Measurements from ENCODE around the gene UBE3A. TPM values are rescaled to one million over a fixed set of nuclear protein-coding genes. Genes with fewer than 3 reads are reported as not detected.

UBE3A gene
- total RNA-seq, 4 donors from 2014 or later = 73.9 to 97.6 (median 80.1) TPM

DNA sequence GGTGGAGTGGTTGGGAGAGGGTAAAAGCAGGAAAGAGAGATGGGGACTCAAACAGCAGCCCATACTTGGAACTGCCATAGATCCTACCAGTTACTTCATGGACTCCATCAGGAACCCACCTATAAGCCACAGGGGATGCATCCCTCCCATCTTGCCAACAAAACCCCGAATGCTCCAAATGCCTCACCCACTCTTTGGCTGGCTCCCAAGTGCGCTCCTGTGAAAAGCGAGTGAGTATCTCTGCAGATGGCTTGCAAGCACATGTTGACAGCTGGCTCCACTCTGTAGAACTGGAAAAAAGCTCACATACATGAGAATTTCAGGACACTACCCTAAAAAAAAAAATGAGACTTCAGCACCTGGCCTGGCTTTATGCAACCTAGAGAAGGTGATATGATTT lies 151.0 kb downstream of the UBE3A start:
- 87% methylated on average over 3 of the region's 3 CpGs for WGBS
- intact Hi-C loops (cut with DNase I) = no loop called here

More for the DNA sequence above, 151.0 kb downstream of the UBE3A start:
- DNase-seq (ENCODE audit: extremely low spot score) = no peak
- Histone ChIP-seq H3K36me3 (no peaks in the 10 kb centered on the region), H3K4me3 (no peak overlapping the region), H3K9me3 (peaks cover 0 to 22% (median 7%) of the 10 kb centered on the region in 4 donors), H3K4me1 (no peaks in the 10 kb centered on the region), H3K27ac (replicated peaks in 1 of 4) (no peak overlapping the region), H3K27me3 (no peaks in the 10 kb centered on the region)
- no peak for TF ChIP-seq POLR2AphosphoS5 (IDR thresholded peaks at IDR 0.05)
- no peak for TF ChIP-seq EP300 (IDR thresholded peaks at IDR 0.05)
- TF ChIP-seq CTCF (IDR thresholded peaks at IDR 0.05) = no peak
- TF ChIP-seq POLR2A (IDR thresholded peaks at IDR 0.05; ENCODE audit: low read depth) = no peak

All from esophagus muscularis mucosa (tissue), 4 donors.